ENCODE measurements around the gene CLTCL1. TPM values are rescaled to one million over a fixed set of nuclear protein-coding genes. Genes with fewer than 3 reads are reported as not detected.

The CLTCL1 gene
- total RNA-seq, 1 experiment from 2014 or later, result 7.1 TPM

GRCh38 chr22:19194766-19195536, 96.6 kb downstream of the CLTCL1 start:
- Histone ChIP-seq H3K27ac (ENCODE audit: low read depth, low read length) (no peak overlapping the region), H3K36me3 (ENCODE audit: control insufficient read depth in 1 of 2, insufficient read depth in 2 of 2, low read length in 2 of 2) (no peaks in the 10 kb centered on the region), H3K9me2 (ENCODE audit: insufficient read depth) (no peaks in the 10 kb centered on the region), H3K4me3 (replicated peaks in 1 of 2; ENCODE audit: low read depth in 1 of 2, low read length in 2 of 2) (no peak overlapping the region), H3K9ac (ENCODE audit: low read length) (no peak overlapping the region), H2AFZ (ENCODE audit: low read depth, low read length, poor library complexity, severe bottlenecking) (no peak overlapping the region), H4K20me1 (ENCODE audit: insufficient read depth) (no peaks in the 10 kb centered on the region), H3K4me2 (ENCODE audit: low read length) (no peak overlapping the region), H3K79me2 (ENCODE audit: insufficient read depth, low read length) (no peaks in the 10 kb centered on the region), H3K27me3 (ENCODE audit: insufficient read depth, low read length) (no peaks in the 10 kb centered on the region), H3K4me1 (ENCODE audit: control insufficient read depth in 1 of 2, insufficient read depth in 2 of 2, low read length in 2 of 2) (no peaks in the 10 kb centered on the region), H3K9me3 (ENCODE audit: control insufficient read depth in 1 of 2, insufficient read depth in 1 of 2, low read depth in 1 of 2, low read length in 2 of 2) (no peaks in the 10 kb centered on the region)
- intact Hi-C loops (cut with micrococcal nuclease), result no loop called here
- no peak for ATAC-seq
- ChIA-PET POLR2A (no interaction called here), RAD21 (ENCODE audit: low non-redundant PET in 1 of 2, low total read pairs in 2 of 2, uncharacterized antibody in 2 of 2, unreplicated experiment in 2 of 2) (no interaction called here), CTCF (no interaction called here)
- TF ChIP-seq ATF3 (IDR thresholded peaks at IDR 0.05), result no peak
- TF ChIP-seq JUND (IDR thresholded peaks at IDR 0.05), result no peak
- no peak for TF ChIP-seq EZH2 (IDR thresholded peaks at IDR 0.05)
- no peak for TF ChIP-seq POLR2A (IDR thresholded peaks at IDR 0.05; ENCODE audit: borderline replicate concordance, extremely low read depth, insufficient read depth, insufficient read length)
- TF ChIP-seq POLR2AphosphoS5 (IDR thresholded peaks at IDR 0.05; ENCODE audit: low read depth, low read length), result no peak
- TF ChIP-seq SIN3A (IDR thresholded peaks at IDR 0.05; ENCODE audit: low read depth), result no peak
- TF ChIP-seq REST (IDR thresholded peaks at IDR 0.05; ENCODE audit: low read depth), result no peak
- TF ChIP-seq RAD21 (IDR thresholded peaks at IDR 0.05; ENCODE audit: low read depth), result no peak
- no peak for TF ChIP-seq TCF7L2 (IDR thresholded peaks at IDR 0.05; ENCODE audit: borderline replicate concordance, extremely low read depth, insufficient read depth, insufficient read length)
- no peak for TF ChIP-seq EZH2phosphoT487 (IDR thresholded peaks at IDR 0.05; ENCODE audit: borderline replicate concordance)
- TF ChIP-seq YY1 (IDR thresholded peaks at IDR 0.05; ENCODE audit: extremely low read depth, insufficient replicate concordance, low read depth, low read length), result no peak
- TF ChIP-seq CTCF (IDR thresholded peaks at IDR 0.05 in 2 of 3, conservative IDR thresholded peaks at IDR 0.05 in 1 of 3; ENCODE audit: borderline replicate concordance in 1 of 3, insufficient read depth in 1 of 3, low read depth in 2 of 3, low read length in 2 of 3), result no peak
- TF ChIP-seq SRF (IDR thresholded peaks at IDR 0.05; ENCODE audit: low read depth), result no peak
- TF ChIP-seq CBX3 (IDR thresholded peaks at IDR 0.05; ENCODE audit: low read depth), result no peak
- no peak for TF ChIP-seq CEBPB (IDR thresholded peaks at IDR 0.05; ENCODE audit: low read depth)
- no peak for TF ChIP-seq ZFX (IDR thresholded peaks at IDR 0.05)
- BruUV-seq (replicated peaks), result no TSS peak
- no peak for DNase-seq (ENCODE audit: low read depth, low spot score)
